A673 (cell line): ENCODE results near the gene FBXW5.

Source experiments
- EZH2 ChIP-seq: fragments of 200-600 bp; sonication (generic); IDR thresholded peaks from 2 replicates; pipeline ENCODE4 v1.6.1; 2017; ENCODE audit warnings: borderline replicate concordance, low read depth, mild to moderate bottlenecking, mixed read lengths, antibody characterized with exemption, low read length; ENCODE audit not compliant: poor library complexity, severe bottlenecking
- TF ChIP-seq, protein P1 (sequence below): fragments of 300-800, 200-600 bp; sonication (generic); conservative IDR thresholded peaks from 2 replicates; pipeline ENCODE4 v1.5.1; 2017; ENCODE audit warnings: low read depth, mild to moderate bottlenecking, antibody characterized with exemption, low read length, moderate library complexity, mixed read lengths

- TF ChIP-seq, protein P1, sequence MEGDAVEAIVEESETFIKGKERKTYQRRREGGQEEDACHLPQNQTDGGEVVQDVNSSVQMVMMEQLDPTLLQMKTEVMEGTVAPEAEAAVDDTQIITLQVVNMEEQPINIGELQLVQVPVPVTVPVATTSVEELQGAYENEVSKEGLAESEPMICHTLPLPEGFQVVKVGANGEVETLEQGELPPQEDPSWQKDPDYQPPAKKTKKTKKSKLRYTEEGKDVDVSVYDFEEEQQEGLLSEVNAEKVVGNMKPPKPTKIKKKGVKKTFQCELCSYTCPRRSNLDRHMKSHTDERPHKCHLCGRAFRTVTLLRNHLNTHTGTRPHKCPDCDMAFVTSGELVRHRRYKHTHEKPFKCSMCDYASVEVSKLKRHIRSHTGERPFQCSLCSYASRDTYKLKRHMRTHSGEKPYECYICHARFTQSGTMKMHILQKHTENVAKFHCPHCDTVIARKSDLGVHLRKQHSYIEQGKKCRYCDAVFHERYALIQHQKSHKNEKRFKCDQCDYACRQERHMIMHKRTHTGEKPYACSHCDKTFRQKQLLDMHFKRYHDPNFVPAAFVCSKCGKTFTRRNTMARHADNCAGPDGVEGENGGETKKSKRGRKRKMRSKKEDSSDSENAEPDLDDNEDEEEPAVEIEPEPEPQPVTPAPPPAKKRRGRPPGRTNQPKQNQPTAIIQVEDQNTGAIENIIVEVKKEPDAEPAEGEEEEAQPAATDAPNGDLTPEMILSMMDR = no peak
- TF ChIP-seq EZH2 = no peak
These were observed 16.4 kb upstream of the FBXW5 start for GRCh38 chr9:136960938-136961275.
